Endothelial cell of umbilical vein (primary cell): Measurements from ENCODE around the gene GNGT2. TPM values are rescaled to one million over a fixed set of nuclear protein-coding genes. Genes with fewer than 3 reads are reported as not detected.

Experiments used
- BruUV-seq: library from RNA; stranded (reverse); fragments of 400-500 nt; replicated peaks from 2 replicates; lab custom pipeline; 2021; lab: Mats Ljungman, UMichigan
- CTCF ChIA-PET: fragments of 300-600, 350-600 bp; sonication (Branson Sonifier 250); formaldehyde crosslinking; loops from one replicate; lab custom pipeline; 2021; ENCODE audit warnings: antibody characterized with exemption, inconsistent platforms; lab: Charles Lee
- POLR2A ChIA-PET: fragments of 300-600, 350-600 bp; sonication (Branson Sonifier 250); formaldehyde crosslinking; loops from one replicate; lab custom pipeline; 2021; ENCODE audit warnings: antibody characterized with exemption, inconsistent platforms; lab: Charles Lee
- DNase-seq: peaks from one replicate; pipeline ENCODE4 v3.0.0-alpha.2; 2011; ENCODE audit warnings: low read depth, low spot score
- FAIRE-seq: peaks from 2 replicates; lab custom pipeline; 2011; peaks lifted over from hg19 to GRCh38; lab: Jason Lieb, UNC
- H2AFZ ChIP-seq: 2 replicates; pipeline ENCODE4 v1.6.0; 2012; ENCODE audit warnings: low read depth, low read length, control low read depth, inconsistent platforms
- H3K27ac ChIP-seq: 2 replicates; pipeline ENCODE4 v1.5.1; 2011; ENCODE audit warnings: low read depth, mild to moderate bottlenecking, control low read depth, low read length, moderate library complexity; ENCODE audit not compliant: insufficient read depth
- H3K27me3 ChIP-seq, 2 experiments: 2 replicates each; pipeline versions ENCODE4 v1.6.0 to v1.6.1; 2011; ENCODE audit warnings: low read length in 2 of 2, mixed read lengths in 1 of 2; ENCODE audit not compliant: control insufficient read depth in 2 of 2, insufficient read depth in 2 of 2
- H3K36me3 ChIP-seq, 2 experiments: 2 replicates in 1 of 2; 3 replicates in 1 of 2; pipeline ENCODE4 v1.5.1; 2011; ENCODE audit warnings: low read length in 2 of 2, mild to moderate bottlenecking in 1 of 2, moderate library complexity in 1 of 2; ENCODE audit not compliant: control insufficient read depth in 2 of 2, insufficient read depth in 2 of 2; ENCODE audit errors: extremely low read depth in 1 of 2
- H3K4me1 ChIP-seq: 3 replicates; pipeline ENCODE4 v1.5.1; 2011; ENCODE audit warnings: mild to moderate bottlenecking, low read length; ENCODE audit not compliant: control insufficient read depth, insufficient read depth; ENCODE audit errors: extremely low read depth
- H3K4me2 ChIP-seq: 2 replicates; pipeline ENCODE4 v1.6.1; 2011; ENCODE audit warnings: low read length, control low read depth, mixed read lengths; ENCODE audit not compliant: insufficient read depth
- H3K4me3 ChIP-seq, 3 experiments: fragments of 200-600 bp in 1 of 3; sonication (generic), shearing (Covaris generic) in 1 of 3; replicated peaks in 1 of 3; 2 replicates each; pipeline ENCODE4 v1.5.1; 2011 to 2016; ENCODE audit warnings: control low read depth in 3 of 3, low read length in 3 of 3, mild to moderate bottlenecking in 2 of 3, inconsistent platforms in 1 of 3, low read depth in 1 of 3, moderate library complexity in 1 of 3; ENCODE audit not compliant: insufficient read depth in 1 of 3
- H3K79me2 ChIP-seq: 2 replicates; pipeline ENCODE4 v1.6.0; 2012; ENCODE audit warnings: low read length, inconsistent platforms; ENCODE audit not compliant: control insufficient read depth, insufficient read depth
- H3K9ac ChIP-seq: replicated peaks from 2 replicates; pipeline ENCODE3; 2011; ENCODE audit warnings: low read length, control low read depth; ENCODE audit not compliant: insufficient read depth; ENCODE audit errors: extremely low read depth
- H3K9me1 ChIP-seq: replicated peaks from 3 replicates; pipeline ENCODE4 v1.6.0; 2011; ENCODE audit warnings: mild to moderate bottlenecking, low read length; ENCODE audit not compliant: control insufficient read depth, insufficient read depth; ENCODE audit errors: extremely low read depth
- H3K9me3 ChIP-seq: replicated peaks from 2 replicates; pipeline ENCODE4 v1.5.1; 2012; ENCODE audit warnings: low read length, inconsistent platforms; ENCODE audit not compliant: control insufficient read depth, insufficient read depth
- H4K20me1 ChIP-seq: replicated peaks from 2 replicates; pipeline ENCODE3; 2011; ENCODE audit warnings: mild to moderate bottlenecking, low read length; ENCODE audit not compliant: control insufficient read depth, insufficient read depth; ENCODE audit errors: extremely low read depth
- EZH2 ChIP-seq: IDR thresholded peaks from 2 replicates; pipeline ENCODE4 v1.6.1; 2012; ENCODE audit warnings: borderline replicate concordance, low read depth, mild to moderate bottlenecking, moderate library complexity, low read length, inconsistent platforms; ENCODE audit not compliant: severe bottlenecking
- FOS ChIP-seq: IDR thresholded peaks from 2 replicates; pipeline ENCODE4 v1.6.1; 2011; ENCODE audit warnings: mild to moderate bottlenecking, low read length, moderate library complexity, borderline replicate concordance; ENCODE audit not compliant: insufficient read depth
- GATA2 ChIP-seq: IDR thresholded peaks from 2 replicates; pipeline ENCODE4 v1.7.0; 2011; ENCODE audit warnings: low read depth, mild to moderate bottlenecking, moderate library complexity, mixed read lengths, low read length; ENCODE audit not compliant: insufficient read length, insufficient read depth
- JUN ChIP-seq: IDR thresholded peaks from 2 replicates; pipeline ENCODE4 v1.6.1; 2011; ENCODE audit warnings: borderline replicate concordance, low read depth; ENCODE audit not compliant: insufficient read length, insufficient read depth
- MAX ChIP-seq: IDR thresholded peaks from 2 replicates; pipeline ENCODE4 v1.6.1; 2011; ENCODE audit not compliant: insufficient read depth, insufficient read length
- MYC ChIP-seq: IDR thresholded peaks from one replicate; pipeline ENCODE4 v1.6.1; 2011; ENCODE audit warnings: mild to moderate bottlenecking, low read depth, low read length
- POLR2A ChIP-seq: IDR thresholded peaks from 2 replicates; pipeline ENCODE4 v1.6.1; 2012; ENCODE audit warnings: low read depth, mild to moderate bottlenecking, control low read depth, low read length
- POLR2AphosphoS5 ChIP-seq: IDR thresholded peaks from 2 replicates; pipeline ENCODE4 v1.6.1; 2012; ENCODE audit warnings: low read depth, mild to moderate bottlenecking, control low read depth, low read length, moderate library complexity; ENCODE audit not compliant: insufficient read depth
- dilution Hi-C: fragments of 300-500 bp; cut with MboI; formaldehyde crosslinking; loops from one replicate; pipeline ENCODE4 v1.15.0; 2019; ENCODE audit warnings: low sequenced_read_pairs; ENCODE audit not compliant: extremely low pct_ligation_motif_present
- intact Hi-C: fragments of 100-400 bp; cut with micrococcal nuclease; formaldehyde crosslinking; loops from one replicate; pipeline ENCODE4 v1.10.0; 2022
- polyA plus RNA-seq, 4 experiments: library from polyadenylated mRNA; depleted of rRNA in 3 of 4; stranded (reverse) in 3 of 4; unstranded in 1 of 4; fragments of >200 nt; gene quantifications; 2 replicates each; pipeline versions ENCODE4 v1.2.1 to v1.2.3, GENCODE V29; 2011 to 2012; ENCODE audit warnings: missing spikeins in 1 of 4
- total RNA-seq: library from RNA; stranded (reverse); gene quantifications from 2 replicates; pipeline ENCODE4 v1.2.3, GENCODE V29; 2021
- TF ChIP-seq, protein P1 (sequence below), 2 donors: IDR thresholded peaks; 1 replicate in 1 of 2; 2 replicates in 1 of 2; pipeline ENCODE4 v1.5.1; 2011; ENCODE audit warnings: low read length in 2 of 2, mild to moderate bottlenecking in 2 of 2, moderate library complexity in 2 of 2, control low read depth in 1 of 2, inconsistent platforms in 1 of 2, low read depth in 1 of 2; ENCODE audit not compliant: insufficient read depth in 1 of 2; ENCODE audit errors: extremely low read depth in 1 of 2

GNGT2 gene
- total and polyA plus RNA-seq, 2 donors (not counting 3 experiments of a cell fraction or from before 2014, with no cell fraction given) = 2.8 to 3.8 TPM

DNA sequence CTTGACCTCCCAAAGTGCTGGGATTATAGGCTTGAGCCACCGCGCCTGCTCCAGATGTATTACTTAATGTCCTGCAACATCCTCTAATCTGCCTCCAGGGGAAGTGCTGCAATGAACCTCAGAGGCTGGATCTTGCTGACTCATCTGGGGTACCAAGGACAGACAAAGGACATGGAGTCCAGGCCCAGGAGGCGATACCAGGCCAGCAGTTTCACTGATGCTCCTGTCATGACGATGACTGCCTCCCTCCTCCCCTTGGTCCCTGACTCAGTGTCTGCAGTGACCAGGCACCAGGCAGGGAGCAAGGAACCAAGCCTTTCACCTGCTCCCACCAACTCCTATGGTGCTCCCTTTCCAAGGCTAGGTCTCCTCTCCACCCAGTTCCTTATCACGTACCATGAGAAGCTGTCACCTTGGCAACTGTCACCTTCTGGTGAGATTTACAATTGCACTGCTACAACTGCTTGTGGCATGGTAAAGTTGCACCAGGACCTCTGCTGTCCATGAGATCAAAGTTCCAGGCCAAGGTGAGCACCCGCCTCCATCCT, 41.8 kb upstream of the GNGT2 start:
- no peak for DNase-seq
- intact Hi-C loops = no loop called here
- H2AFZ ChIP-seq = no peak overlapping the region
- H3K4me2 ChIP-seq = no peak overlapping the region
- POLR2A ChIA-PET = no interaction called here
- H3K79me2 ChIP-seq = no peaks in the 10 kb centered on the region
- H4K20me1 ChIP-seq = no peaks in the 10 kb centered on the region
- no peaks in the 10 kb centered on the region for H3K36me3 ChIP-seq
- no peaks in the 10 kb centered on the region for H3K9me1 ChIP-seq
- no TSS peak for BruUV-seq
- TF ChIP-seq, protein P1, sequence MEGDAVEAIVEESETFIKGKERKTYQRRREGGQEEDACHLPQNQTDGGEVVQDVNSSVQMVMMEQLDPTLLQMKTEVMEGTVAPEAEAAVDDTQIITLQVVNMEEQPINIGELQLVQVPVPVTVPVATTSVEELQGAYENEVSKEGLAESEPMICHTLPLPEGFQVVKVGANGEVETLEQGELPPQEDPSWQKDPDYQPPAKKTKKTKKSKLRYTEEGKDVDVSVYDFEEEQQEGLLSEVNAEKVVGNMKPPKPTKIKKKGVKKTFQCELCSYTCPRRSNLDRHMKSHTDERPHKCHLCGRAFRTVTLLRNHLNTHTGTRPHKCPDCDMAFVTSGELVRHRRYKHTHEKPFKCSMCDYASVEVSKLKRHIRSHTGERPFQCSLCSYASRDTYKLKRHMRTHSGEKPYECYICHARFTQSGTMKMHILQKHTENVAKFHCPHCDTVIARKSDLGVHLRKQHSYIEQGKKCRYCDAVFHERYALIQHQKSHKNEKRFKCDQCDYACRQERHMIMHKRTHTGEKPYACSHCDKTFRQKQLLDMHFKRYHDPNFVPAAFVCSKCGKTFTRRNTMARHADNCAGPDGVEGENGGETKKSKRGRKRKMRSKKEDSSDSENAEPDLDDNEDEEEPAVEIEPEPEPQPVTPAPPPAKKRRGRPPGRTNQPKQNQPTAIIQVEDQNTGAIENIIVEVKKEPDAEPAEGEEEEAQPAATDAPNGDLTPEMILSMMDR (IDR thresholded peaks at IDR 0.05; ENCODE audit: extremely low read depth in 1 of 2, insufficient read depth in 1 of 2, low read depth in 1 of 2, low read length in 2 of 2) = no peak
- TF ChIP-seq MAX (no peak), POLR2A (no peak), FOS (no peak), GATA2 (no peak), EZH2 (no peak), POLR2AphosphoS5 (no peak), JUN (no peak), MYC (no peak)
- H3K4me1 ChIP-seq = no peaks in the 10 kb centered on the region
- dilution Hi-C loops = no loop called here
- H3K9me3 ChIP-seq = no peaks in the 10 kb centered on the region
- no peaks in the 10 kb centered on the region for H3K27me3 ChIP-seq
- no peak overlapping the region for H3K9ac ChIP-seq
- no peak overlapping the region for H3K4me3 ChIP-seq
- H3K27ac ChIP-seq = no peak overlapping the region
- CTCF ChIA-PET = interaction anchor here (0.6 kb wide), 1 partner anchor 15 kb away, joined by 3 read pairs; no protein-coding TSS in a partner anchor
- no peak for FAIRE-seq
